GM18498 (cell line): ENCODE data around the gene WWOX.
A peak's percentile ranks its signal among the peaks of the same experiment; 100 is the strongest.

Experiments
- ATAC-seq: cut with Tn5 transposase; IDR thresholded peaks from one replicate; pipeline ENCODE4 v1.9.1; 2021; ENCODE audit warnings: mild to moderate bottlenecking, moderate library complexity; ENCODE audit not compliant: unreplicated experiment

Gene WWOX

GRCh38 chr16:78743556-78743955 is 644.1 kb downstream of the WWOX start:
- ATAC-seq, result no peak

- no peak for ATAC-seq
These were observed 644.6 kb downstream of the WWOX start for GRCh38 chr16:78744099-78744498.

GRCh38 chr16:78744796-78745107 is 645.3 kb downstream of the WWOX start:
- ATAC-seq, result no peak

GRCh38 chr16:78745108-78746019 is 645.9 kb downstream of the WWOX start:
- ATAC-seq, result no peak

GRCh38 chr16:78746718-78747117 is 647.3 kb downstream of the WWOX start:
- ATAC-seq, result no peak

GRCh38 chr16:78748220-78748929 is 648.9 kb downstream of the WWOX start:
- no peak for ATAC-seq

- peak; percentile 82 for ATAC-seq
These were observed 650.4 kb downstream of the WWOX start for GRCh38 chr16:78749745-78750268.

GRCh38 chr16:78750611-78751010 is 651.2 kb downstream of the WWOX start:
- ATAC-seq, result no peak

GRCh38 chr16:78751601-78752000 is 652.1 kb downstream of the WWOX start:
- ATAC-seq, result no peak

- ATAC-seq, result no peak
These were observed 655.3 kb downstream of the WWOX start for GRCh38 chr16:78754713-78755112.

GRCh38 chr16:78755751-78756661 is 656.6 kb downstream of the WWOX start:
- ATAC-seq, result no peak

- ATAC-seq, result no peak
These were observed 660.1 kb downstream of the WWOX start for GRCh38 chr16:78759596-78759995.

- ATAC-seq, result no peak
These were observed 661.2 kb downstream of the WWOX start for GRCh38 chr16:78760611-78761010.

- peak; percentile 89 for ATAC-seq
These were observed 662.0 kb downstream of the WWOX start for GRCh38 chr16:78761427-78761826.

- peak; percentile 48 for ATAC-seq
These were observed 662.8 kb downstream of the WWOX start for GRCh38 chr16:78762222-78762621.

GRCh38 chr16:78763821-78764440 is 664.5 kb downstream of the WWOX start:
- ATAC-seq, result no peak

GRCh38 chr16:78764478-78764877 is 665.0 kb downstream of the WWOX start:
- ATAC-seq, result no peak

GRCh38 chr16:78768226-78768625 is 668.8 kb downstream of the WWOX start:
- ATAC-seq, result no peak

- ATAC-seq, result peak; percentile 70
These were observed 669.3 kb downstream of the WWOX start for GRCh38 chr16:78768718-78769117.

GRCh38 chr16:78770353-78771091 is 671.1 kb downstream of the WWOX start:
- peak; percentile 62 for ATAC-seq
